Measurements from ENCODE around the gene ZNF888.
A peak's percentile ranks its signal among the peaks of the same experiment; 100 is the strongest.
"Not testable (repeated sequence)": the region's sequence is repeated elsewhere in the genome, so short reads cannot be mapped to it uniquely, and the experiment has no call there.

ZNF888 gene

DNA sequence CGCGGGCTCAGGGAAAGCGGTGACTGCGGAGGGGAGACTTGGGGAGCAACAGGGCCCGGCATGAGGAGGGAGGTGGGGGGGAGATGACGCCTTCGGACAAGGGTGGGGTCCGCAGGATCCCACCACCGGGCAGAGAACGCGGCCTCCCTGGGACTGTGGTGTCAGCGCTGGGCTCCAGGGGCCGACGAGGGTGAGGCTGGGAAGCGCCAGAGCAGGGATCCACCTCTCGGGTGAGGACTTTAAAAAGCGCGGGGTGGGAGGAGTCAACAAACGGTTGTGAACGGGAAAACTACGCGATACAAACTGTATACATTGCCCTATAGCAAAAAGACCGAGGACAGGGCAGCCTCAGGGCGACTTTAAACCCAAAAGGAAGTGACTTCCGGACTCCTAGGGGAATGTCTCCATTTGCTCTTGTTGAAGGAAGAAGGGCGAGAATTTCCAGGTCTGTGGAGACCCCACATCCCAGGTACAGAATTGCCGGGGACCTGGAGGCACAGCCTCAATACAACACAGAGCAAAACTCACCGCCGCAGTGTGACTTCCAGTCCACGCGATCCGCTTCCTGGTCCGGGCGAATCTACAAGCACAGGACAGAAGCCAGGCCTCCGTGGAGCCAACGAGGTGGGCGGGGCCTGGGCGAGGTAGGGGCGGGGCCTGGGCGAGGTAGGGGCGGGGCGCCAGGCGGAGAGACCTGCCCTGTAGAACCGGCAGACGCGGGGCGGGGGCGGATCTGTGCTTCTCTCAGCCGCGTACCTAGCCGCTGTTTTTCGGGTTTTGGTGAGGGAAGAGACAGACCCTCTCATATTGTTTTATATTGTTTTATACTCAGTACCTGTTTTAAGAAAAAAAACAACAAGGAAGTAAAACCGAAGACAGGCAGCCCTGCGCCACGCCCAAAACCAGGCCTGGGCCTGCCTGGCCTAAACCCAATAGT lies at the start of gene ZNF888:
TSS of gene ZNF888 (minus strand) at position 588 of the 937 bp plus-strand sequence. CDS start 5,555 bp downstream, outside the sequence.
- peak; percentile 76 to 83 for DNase-seq

DNA sequence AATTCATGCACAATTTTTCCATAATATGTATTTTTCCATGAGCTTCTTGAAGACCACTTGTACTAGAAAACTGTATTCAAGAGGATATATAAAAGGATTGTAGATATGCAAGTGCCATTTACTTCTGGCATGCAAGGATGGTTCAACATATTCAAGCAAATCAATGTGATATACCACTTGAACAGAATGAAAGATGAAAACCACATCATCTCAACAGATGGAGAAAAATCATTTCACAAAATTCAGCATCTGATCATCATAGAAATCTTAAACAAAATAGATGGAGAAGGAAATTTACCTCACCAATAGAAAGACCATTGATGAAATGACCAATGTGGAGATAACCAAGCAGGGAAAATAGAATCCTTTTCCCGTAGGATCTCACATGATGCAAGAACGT lies 44.5 kb upstream of the ZNF888 start:
- no peak for DNase-seq

DNA sequence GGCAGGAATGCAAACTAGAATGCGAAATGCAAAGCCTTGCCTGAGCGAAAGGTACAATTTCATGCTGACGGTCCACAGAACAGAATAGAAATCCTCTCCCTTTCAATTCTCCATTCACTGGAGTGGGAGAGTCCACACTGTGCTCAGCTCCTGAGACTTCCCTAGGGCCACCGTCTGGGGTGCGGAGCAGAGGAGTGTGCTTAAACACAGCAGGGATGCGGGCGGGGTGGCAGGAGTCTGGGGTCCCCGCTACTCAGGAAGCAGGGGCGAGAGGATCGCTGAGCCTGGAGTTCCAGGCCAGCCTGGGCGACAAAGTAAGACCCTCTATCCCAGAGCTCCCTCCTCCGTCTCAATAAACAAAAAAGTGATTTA lies 40.0 kb upstream of the ZNF888 start:
- no peak for DNase-seq

DNA sequence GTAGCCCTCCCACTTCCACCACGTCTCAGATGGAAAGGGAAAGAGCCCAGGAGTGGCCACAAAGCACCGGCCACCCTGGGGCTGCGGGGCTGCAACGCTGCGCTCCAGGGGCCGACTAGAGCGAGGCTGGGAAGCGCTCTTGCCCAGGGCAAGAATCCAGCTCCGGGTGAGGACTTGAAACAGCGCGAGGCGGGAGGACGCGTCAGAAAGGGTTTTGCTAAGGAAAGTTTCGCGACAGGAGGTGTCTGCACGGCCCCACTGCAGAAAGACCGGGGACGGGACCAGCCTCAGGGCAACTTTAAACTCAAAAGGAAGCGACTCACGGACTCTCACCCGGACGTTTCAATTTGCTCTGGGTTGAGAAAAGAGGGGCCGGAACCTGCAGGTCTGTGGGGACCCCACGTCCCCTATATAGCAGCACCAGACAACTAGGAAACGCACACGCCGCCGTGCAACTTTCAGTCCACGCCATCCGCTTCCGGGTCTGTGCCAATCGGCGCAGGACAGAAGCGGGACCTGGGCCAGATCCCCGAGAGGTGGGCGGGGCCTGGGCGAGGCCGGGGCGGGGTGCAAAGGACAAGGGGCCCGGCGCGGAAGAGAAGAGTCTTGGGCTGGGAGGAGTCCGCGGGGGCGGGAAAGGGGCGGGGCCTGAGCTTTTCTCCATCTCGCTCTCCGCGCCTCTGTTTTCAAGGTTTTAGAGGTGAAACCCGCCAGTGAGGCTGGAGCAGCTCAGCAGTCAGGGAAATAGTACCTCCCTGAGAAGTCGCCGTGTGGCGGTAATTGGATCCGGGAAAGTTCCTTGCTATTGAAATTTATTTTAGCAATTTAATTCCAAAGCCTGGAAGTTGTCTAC lies 39.4 kb upstream of the ZNF888 start, which contains the start of gene ZNF816:
TSS of gene ZNF816 (minus strand) at position 488 of the 853 bp plus-strand sequence. CDS start 6,792 bp downstream, outside the sequence.
- peak; percentile 90 to 91 for DNase-seq

- no peak for DNase-seq
Observed at GRCh38 chr19:52961981-52962380, 38.8 kb upstream of the ZNF888 start.

- no peak for DNase-seq
Observed at GRCh38 chr19:52959613-52960295, 36.5 kb upstream of the ZNF888 start.

DNA sequence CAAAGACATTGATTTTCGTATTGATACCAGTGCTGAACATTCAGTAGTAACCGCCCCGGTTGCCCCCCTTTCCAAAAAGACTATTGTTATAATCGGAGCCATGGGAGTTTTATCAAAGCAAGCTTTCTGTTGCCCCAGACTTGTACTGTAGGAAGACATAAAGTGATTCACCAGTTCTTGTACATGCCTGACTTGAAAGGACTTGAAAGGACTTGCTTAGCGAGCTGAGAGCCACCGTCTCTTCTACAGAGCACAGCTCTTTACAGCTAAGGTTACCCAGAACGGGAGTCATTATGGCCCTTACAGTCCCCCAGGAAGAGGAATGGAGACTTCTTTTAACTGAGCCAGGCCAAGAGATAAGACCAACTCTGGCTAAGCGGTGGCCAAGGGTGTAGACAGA lies 34.4 kb upstream of the ZNF888 start:
- no peak for DNase-seq

GRCh38 chr19:52956917-52957316 lies 33.7 kb upstream of the ZNF888 start:
- DNase-seq, result no peak

GRCh38 chr19:52949422-52949821 lies 26.2 kb upstream of the ZNF888 start:
- DNase-seq, result no peak

- no peak for DNase-seq
Observed at GRCh38 chr19:52948025-52948770, 25.0 kb upstream of the ZNF888 start.

DNA sequence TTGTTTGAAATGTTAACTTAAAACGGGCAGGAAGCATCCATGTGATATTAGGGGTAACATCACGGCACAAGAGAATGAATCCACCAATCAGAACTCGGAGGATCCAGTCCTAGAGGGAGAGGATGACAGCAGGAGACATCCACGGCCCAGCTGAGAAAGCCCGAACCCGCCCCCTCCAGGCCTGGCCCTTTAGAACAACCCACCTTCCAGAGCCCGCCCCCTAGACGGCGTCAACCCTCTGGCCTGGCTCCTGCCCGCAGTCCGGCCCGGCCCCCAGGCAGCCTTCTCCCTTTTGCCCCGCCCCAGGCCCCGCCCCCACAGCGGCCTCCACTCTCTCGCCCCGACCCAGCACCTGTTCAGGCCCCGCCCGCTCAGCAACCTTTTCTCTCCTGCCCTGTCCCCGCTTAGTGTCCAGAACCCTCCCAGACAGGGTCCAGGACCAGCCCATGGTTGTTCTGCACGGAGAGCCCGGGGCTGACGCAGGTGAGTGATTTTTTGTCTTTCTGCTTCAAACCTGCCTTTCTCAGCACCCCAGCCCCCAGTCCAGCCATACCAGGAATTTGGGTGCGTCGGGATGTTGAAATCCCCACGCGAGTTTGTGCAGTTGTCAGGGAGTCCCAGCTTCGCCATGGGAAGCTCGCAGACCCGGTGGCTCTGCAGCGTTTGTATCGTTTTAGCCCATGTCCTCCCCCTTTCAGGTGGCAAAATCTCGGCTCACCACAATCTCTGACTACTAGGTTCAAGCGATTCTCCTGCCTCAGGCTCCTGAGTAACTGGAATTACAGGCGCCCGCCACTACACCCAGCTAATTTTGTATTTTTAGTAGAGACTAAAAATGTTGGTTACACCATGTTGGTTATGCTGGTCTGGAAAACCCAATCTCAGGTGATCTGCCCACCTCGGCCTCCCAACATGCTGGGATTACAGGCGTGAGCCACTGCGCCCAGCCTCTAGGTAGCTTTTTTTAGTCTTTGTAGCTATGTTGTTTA lies 23.4 kb upstream of the ZNF888 start:
- no peak for DNase-seq

- DNase-seq, result no peak
Observed at GRCh38 chr19:52945652-52946321, 22.6 kb upstream of the ZNF888 start.

DNA sequence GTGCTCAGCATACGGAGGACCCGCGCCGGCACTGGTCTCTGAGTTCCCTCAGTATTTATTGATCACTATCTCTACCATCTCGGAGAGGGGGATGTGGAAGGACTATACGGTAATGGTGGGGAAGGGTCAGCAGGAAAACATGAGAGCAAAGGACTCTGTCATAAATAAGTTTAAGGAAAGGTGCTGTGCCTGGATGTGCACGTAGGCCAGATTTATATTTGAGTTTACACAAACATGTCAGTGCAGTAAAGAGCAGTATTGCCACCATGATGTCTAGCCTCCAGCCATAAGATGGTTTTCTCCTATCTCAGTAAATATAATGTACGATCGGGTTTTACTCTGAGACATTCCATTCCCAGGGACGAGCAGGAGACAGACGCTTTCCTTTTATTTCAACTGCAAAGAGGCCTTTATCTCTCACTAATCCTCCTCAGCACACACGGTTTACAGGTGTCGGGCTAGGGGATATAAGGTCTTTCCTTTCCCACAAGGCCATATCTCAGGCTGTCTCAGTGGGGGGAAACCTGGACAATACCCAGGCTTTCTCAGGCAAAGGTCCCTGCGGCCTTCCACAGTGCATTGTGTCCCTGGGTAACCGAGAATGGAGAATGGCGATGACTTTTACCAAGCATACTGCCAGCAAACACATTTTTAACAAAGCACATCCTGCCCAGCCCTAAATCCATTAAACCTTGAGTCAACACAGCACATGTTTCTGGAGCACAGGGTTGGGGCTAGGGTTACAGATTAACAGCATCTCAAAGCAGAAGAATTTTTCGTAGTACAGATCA lies 21.7 kb upstream of the ZNF888 start:
- DNase-seq, result not testable (repeated sequence)

DNA sequence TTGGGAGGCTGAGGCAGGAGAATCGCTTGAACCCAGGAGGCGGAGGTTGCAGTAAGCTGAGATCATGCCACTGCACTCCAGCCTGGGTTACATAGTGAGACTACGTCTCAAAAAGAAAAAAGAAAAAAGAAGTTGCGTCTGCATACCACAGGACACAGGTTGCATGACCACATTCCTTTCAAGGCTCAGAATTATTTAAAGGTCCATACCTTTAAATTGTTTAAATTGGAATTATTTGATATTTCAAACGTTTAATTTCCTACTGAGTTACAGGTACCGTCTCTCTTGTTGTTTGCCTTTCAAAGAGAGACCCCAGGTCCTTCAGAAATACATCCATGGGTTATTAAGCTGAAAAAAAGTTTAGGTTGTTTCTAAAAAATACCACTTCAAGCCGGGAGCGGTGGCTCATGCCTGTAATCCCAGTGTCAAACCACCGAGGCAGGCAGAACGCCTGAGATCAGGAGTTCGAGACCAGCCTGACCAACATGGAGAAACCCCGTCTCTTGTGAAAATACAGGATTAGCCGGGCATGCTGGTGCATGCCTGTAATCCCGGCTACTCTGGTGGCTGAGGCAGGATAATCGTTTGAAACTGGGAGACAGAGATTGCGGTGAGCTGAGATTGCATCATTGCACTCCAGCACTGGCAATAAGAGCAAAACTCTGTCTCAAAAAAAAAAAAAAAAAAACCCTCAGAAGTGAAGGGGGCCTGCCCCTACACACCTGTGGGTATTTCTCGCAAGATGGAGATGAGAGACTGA lies 20.8 kb upstream of the ZNF888 start:
- DNase-seq, result no peak

DNA sequence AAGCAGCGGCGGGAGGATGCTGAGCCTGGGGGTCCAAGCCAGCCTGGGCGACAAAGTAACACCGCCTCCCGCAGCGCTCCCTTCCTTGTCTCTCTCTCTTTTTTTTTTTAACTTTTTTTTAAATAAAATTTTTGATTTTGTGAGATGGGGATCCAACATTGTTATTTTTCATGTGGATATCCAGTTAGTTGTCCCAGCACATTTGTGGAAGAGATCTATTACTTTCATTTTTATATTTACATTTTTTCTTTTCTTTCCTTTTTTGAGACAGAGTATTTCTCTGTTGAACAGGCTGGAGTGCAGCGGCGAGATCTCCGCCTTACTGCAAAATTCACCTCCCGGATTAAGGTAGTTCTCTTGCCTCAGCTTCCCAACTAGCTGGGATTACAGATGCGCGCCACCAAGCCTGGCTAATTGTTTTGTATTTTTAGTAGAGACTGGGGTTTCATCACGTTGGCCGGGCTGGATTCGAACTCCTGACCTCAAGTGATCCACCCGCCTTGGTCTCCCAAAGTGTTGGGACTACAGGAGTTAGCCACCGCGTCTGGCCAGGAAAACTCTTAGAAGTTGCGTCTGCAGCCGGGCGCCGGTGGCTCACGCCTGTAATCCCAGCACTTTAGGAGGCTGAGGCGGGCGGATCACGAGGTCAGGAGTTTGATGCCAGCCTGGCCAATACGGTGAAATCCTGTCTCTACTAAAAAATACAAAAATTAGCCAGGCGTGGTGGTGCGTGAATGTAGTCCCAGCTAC lies 20.1 kb upstream of the ZNF888 start:
- DNase-seq, result no peak

DNA sequence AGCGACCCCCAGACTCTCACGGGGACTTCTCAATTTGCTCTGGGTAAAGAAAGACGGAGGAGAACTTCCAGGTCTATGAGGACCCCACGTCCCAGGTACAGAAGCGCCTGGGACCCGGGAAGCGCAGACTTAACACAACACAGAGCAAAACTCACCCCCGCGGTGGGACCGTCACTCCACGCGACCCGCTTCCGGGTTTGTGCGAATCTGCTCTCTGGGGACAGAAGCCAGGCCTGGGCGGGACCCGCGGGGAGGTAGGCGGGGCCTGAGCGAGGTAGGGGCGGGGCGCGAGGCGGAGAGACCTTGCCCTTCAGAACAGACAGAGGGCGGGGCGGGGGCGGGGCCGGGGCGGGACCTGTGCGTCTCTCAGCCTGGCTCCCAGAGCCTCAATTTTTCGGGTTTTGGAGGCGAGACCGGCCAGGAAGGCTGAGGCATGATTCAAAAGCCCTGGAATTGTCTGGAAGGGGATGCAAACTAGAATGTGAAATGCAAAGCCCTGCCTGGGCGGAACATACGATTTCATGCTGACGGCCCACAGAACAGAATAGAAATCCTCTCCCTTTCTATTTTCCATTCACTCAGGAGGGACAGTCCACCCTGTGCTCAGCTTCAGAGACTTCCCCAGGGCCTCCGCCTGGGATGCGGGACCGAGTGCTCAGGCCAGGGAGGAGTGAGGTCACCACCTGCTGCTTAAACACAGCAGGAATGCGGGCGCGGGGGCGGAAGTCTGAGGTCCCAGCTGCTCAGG lies 19.3 kb upstream of the ZNF888 start:
- DNase-seq, result peak; percentile 59 to 69

- DNase-seq, result no peak
Observed at GRCh38 chr19:52941941-52942385, 18.7 kb upstream of the ZNF888 start.

Measured in AML-193 (cell line).